ENCODE data around the gene FCRL2. TPM values are rescaled to one million over a fixed set of nuclear protein-coding genes. Genes with fewer than 3 reads are reported as not detected.

FCRL2 gene
- total RNA-seq, 3 donors from 2014 or later (not counting 1 experiment from before 2014, with no cell fraction given), result 0.49 to 1.1 (median 0.88) TPM

DNA sequence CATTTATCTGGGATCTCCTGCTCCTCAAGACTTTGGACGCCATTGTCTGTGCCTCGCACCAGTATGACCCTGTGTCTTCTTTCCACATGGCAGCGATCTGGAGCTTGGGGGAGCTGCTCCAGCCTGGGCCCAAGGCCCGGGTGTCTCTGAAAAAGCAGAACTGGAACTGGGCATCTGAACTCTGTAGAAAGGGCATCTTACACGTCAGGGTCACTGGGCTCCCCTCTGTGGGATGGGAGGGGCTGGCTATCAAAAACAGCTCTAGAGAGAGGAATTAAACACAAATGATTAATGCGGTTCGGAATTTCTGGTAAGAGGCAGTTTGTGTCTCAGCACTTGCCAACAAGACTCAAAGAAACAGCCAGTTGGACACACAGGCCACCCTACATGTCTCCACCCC is 26.9 kb upstream of the FCRL2 start:
- H3K4me1 ChIP-seq (ENCODE audit: control insufficient read depth, insufficient read depth, low read length), result no peaks in the 10 kb centered on the region
- peaks cover 9 to 12% of the 10 kb centered on the region in 2 donors for H3K27me3 Mint-ChIP-seq (ENCODE audit: low read depth in 2 of 2)
- H3K4me3 ChIP-seq (ENCODE audit: low read length), result no peak overlapping the region
- H3K4me3 Mint-ChIP-seq, result no peak overlapping the region
- 84% methylated on average over 7 of the region's 7 CpGs for WGBS (ENCODE audit: insufficient coverage)
- TF ChIP-seq, protein P1, sequence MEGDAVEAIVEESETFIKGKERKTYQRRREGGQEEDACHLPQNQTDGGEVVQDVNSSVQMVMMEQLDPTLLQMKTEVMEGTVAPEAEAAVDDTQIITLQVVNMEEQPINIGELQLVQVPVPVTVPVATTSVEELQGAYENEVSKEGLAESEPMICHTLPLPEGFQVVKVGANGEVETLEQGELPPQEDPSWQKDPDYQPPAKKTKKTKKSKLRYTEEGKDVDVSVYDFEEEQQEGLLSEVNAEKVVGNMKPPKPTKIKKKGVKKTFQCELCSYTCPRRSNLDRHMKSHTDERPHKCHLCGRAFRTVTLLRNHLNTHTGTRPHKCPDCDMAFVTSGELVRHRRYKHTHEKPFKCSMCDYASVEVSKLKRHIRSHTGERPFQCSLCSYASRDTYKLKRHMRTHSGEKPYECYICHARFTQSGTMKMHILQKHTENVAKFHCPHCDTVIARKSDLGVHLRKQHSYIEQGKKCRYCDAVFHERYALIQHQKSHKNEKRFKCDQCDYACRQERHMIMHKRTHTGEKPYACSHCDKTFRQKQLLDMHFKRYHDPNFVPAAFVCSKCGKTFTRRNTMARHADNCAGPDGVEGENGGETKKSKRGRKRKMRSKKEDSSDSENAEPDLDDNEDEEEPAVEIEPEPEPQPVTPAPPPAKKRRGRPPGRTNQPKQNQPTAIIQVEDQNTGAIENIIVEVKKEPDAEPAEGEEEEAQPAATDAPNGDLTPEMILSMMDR (IDR thresholded peaks at IDR 0.05), result no peak
- no peaks in the 10 kb centered on the region for H3K9me3 ChIP-seq (ENCODE audit: control insufficient read depth, insufficient read depth, low read length)
- H3K36me3 ChIP-seq (ENCODE audit: control insufficient read depth, insufficient read depth, low read length), result no peaks in the 10 kb centered on the region
- no peaks in the 10 kb centered on the region for H3K27me3 ChIP-seq (ENCODE audit: control insufficient read depth, insufficient read depth, low read length)
- peaks cover 4 to 7% of the 10 kb centered on the region in 2 donors for H3K4me1 Mint-ChIP-seq
- no peaks in the 10 kb centered on the region for H3K36me3 Mint-ChIP-seq
- DNase-seq, result no peak
- no peak overlapping the region for H3K27ac ChIP-seq (ENCODE audit: low read length)
- no peak for ATAC-seq
- intact Hi-C loops (cut with micrococcal nuclease), result no loop called here
- no peaks in the 10 kb centered on the region for H3K9me3 Mint-ChIP-seq
- no peak overlapping the region for H3K27ac Mint-ChIP-seq

DNA sequence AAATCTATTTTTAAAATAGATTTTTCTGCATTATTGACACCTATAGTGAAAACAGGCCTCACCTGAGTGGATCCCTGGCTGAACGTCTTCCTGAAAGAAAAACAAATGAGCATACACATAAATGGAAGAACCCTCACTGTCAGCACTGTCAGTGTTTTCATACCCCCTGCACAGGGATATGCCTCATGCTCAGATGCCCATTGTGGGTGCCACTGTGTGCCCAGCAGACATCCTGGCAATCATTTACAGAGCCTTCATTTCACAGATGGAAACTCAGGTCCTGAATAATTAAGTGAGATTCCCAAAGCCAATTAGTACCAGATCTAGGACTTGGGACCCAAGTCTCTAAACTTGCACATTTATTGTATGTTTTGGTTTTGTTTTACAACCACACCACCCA is 23.1 kb upstream of the FCRL2 start:
- no peaks in the 10 kb centered on the region for H3K36me3 Mint-ChIP-seq
- no peaks in the 10 kb centered on the region for H3K4me1 ChIP-seq (ENCODE audit: control insufficient read depth, insufficient read depth, low read length)
- no peak for DNase-seq
- no peaks in the 10 kb centered on the region for H3K36me3 ChIP-seq (ENCODE audit: control insufficient read depth, insufficient read depth, low read length)
- H3K9me3 ChIP-seq (ENCODE audit: control insufficient read depth, insufficient read depth, low read length), result no peaks in the 10 kb centered on the region
- 69% methylated on average over 1 of the region's 1 CpG for WGBS (ENCODE audit: insufficient coverage)
- H3K27ac Mint-ChIP-seq, result no peak overlapping the region
- intact Hi-C loops (cut with micrococcal nuclease), result no loop called here
- H3K27me3 Mint-ChIP-seq (ENCODE audit: low read depth in 2 of 2), result peaks cover 0 to 2% of the 10 kb centered on the region in 2 donors
- no peak overlapping the region for H3K4me3 ChIP-seq (ENCODE audit: low read length)
- TF ChIP-seq, protein P1 (IDR thresholded peaks at IDR 0.05), result no peak
- no peak for ATAC-seq
- H3K9me3 Mint-ChIP-seq, result no peaks in the 10 kb centered on the region
- no peak overlapping the region for H3K4me3 Mint-ChIP-seq
- H3K27ac ChIP-seq (ENCODE audit: low read length), result no peak overlapping the region
- H3K4me1 Mint-ChIP-seq, result no peaks in the 10 kb centered on the region
- no peaks in the 10 kb centered on the region for H3K27me3 ChIP-seq (ENCODE audit: control insufficient read depth, insufficient read depth, low read length)

DNA sequence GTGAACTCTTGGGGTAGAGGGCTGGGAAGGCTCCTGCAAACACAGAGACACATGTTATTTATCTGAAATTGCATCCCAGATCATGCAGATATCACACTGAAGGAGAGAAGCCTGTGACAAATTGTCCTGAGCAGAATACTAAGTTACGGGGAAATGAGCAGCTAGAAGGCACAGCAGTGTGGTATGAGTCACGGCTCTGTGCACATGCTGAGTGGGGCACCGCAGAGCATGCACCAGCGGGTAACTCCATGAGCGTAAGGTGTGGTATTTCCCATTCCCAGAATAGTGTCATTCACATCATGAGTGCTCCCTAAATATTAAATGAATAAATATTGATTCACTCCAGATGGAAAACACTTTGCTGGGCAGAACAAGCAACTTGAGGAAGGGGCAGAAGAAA is 21.3 kb upstream of the FCRL2 start:
- Histone ChIP-seq H3K9me3 (ENCODE audit: control insufficient read depth, insufficient read depth, low read length) (no peaks in the 10 kb centered on the region), H3K4me3 (ENCODE audit: low read length) (no peak overlapping the region), H3K36me3 (ENCODE audit: control insufficient read depth, insufficient read depth, low read length) (no peaks in the 10 kb centered on the region), H3K27me3 (ENCODE audit: control insufficient read depth, insufficient read depth, low read length) (no peaks in the 10 kb centered on the region), H3K27ac (ENCODE audit: low read length) (no peak overlapping the region), H3K4me1 (ENCODE audit: control insufficient read depth, insufficient read depth, low read length) (no peaks in the 10 kb centered on the region)
- DNase-seq (no peak), ATAC-seq (no peak)
- Mint-ChIP-seq H3K27ac (no peak overlapping the region), H3K9me3 (peaks cover 2 to 3% of the 10 kb centered on the region in 2 donors), H3K36me3 (peaks cover 10% of the 10 kb centered on the region), H3K4me3 (no peak overlapping the region), H3K4me1 (no peaks in the 10 kb centered on the region), H3K27me3 (ENCODE audit: low read depth in 2 of 2) (peaks cover 0 to 2% of the 10 kb centered on the region in 2 donors)
- intact Hi-C loops (cut with micrococcal nuclease), result no loop called here
- WGBS (ENCODE audit: insufficient coverage), result 80% methylated on average over 5 of the region's 5 CpGs
- TF ChIP-seq, protein P1 (IDR thresholded peaks at IDR 0.05), result no peak

DNA sequence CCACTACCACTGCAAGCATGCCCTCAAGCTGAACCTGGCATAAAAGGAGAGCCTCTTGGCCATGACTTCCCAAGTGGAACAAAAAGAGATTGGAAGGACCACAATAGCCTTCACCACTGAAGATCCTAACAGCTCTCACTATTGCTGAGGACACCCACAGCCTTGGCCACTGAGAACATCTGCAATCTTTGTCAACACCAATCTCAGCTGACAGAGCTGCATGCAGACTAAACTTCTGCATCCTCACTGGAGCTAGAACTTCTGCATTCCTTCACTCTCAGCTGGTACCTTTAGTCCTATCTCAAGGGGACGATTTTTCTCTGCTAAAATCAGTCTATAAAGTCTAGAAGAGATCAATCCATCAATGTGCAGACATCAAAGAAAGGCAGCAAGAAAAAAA is 8.3 kb upstream of the FCRL2 start:
- no peak overlapping the region for H3K4me3 Mint-ChIP-seq

More for the DNA sequence above, 8.3 kb upstream of the FCRL2 start:
- no peak overlapping the region for H3K27ac Mint-ChIP-seq
- H3K4me1 ChIP-seq (ENCODE audit: control insufficient read depth, insufficient read depth, low read length), result peaks cover 5% of the 10 kb centered on the region
- intact Hi-C loops (cut with micrococcal nuclease), result no loop called here
- H3K36me3 Mint-ChIP-seq, result no peaks in the 10 kb centered on the region
- peaks cover 5 to 16% of the 10 kb centered on the region in 2 donors for H3K4me1 Mint-ChIP-seq
- 21% methylated on average over 1 of the region's 1 CpG for WGBS (ENCODE audit: insufficient coverage)
- H3K36me3 ChIP-seq (ENCODE audit: control insufficient read depth, insufficient read depth, low read length), result no peaks in the 10 kb centered on the region
- H3K9me3 Mint-ChIP-seq, result peaks cover 0 to 2% of the 10 kb centered on the region in 2 donors
- no peak overlapping the region for H3K27ac ChIP-seq (ENCODE audit: low read length)
- H3K27me3 ChIP-seq (ENCODE audit: control insufficient read depth, insufficient read depth, low read length), result no peaks in the 10 kb centered on the region
- TF ChIP-seq, protein P1 (IDR thresholded peaks at IDR 0.05), result no peak
- H3K4me3 ChIP-seq (ENCODE audit: low read length), result no peak overlapping the region
- no peaks in the 10 kb centered on the region for H3K9me3 ChIP-seq (ENCODE audit: control insufficient read depth, insufficient read depth, low read length)
- ATAC-seq (no peak), DNase-seq (no peak)
- H3K27me3 Mint-ChIP-seq (ENCODE audit: low read depth in 2 of 2), result no peaks in the 10 kb centered on the region
